Neural progenitor cell (in vitro differentiated cells): ENCODE results near the gene ARNT2.

Source experiments
- EZH2phosphoT487 ChIP-seq: fragments of 200-600 bp; sonication (generic); IDR thresholded peaks from 2 replicates; pipeline ENCODE4 v1.6.1; 2017; ENCODE audit warnings: antibody characterized with exemption
- TF ChIP-seq, protein P1 (sequence below): fragments of 200-600 bp; sonication (generic); IDR thresholded peaks from 2 replicates; pipeline ENCODE4 v1.5.1; 2017; ENCODE audit warnings: antibody characterized with exemption, mild to moderate bottlenecking

DNA sequence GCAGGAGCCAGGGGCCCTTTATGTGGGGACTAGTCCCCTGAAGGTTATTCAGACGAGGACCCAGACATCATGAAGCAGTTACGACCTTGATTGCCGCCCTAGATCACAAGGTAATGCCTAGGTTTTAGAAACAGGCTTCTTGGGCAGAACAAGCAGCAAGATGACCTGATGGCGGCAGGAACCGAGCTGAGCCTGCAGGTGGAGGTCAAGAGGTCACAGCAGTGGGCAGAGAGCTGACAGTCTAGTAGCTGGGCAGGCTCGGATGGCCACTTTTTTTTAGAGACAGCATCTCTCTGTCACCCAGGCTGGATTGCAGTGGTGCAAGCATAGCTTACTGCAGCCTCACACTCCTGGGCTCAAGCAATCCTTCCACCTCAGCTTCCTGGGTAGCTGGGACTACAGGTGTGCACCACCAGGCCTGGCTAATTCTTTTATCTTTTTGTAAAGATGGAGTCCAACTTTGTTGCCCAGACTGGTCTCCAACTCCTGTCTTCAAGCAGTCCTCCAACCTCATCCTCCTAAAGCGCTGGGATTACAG lies 207.4 kb downstream of the ARNT2 start:
- no peak for TF ChIP-seq EZH2phosphoT487
- TF ChIP-seq, protein P1, sequence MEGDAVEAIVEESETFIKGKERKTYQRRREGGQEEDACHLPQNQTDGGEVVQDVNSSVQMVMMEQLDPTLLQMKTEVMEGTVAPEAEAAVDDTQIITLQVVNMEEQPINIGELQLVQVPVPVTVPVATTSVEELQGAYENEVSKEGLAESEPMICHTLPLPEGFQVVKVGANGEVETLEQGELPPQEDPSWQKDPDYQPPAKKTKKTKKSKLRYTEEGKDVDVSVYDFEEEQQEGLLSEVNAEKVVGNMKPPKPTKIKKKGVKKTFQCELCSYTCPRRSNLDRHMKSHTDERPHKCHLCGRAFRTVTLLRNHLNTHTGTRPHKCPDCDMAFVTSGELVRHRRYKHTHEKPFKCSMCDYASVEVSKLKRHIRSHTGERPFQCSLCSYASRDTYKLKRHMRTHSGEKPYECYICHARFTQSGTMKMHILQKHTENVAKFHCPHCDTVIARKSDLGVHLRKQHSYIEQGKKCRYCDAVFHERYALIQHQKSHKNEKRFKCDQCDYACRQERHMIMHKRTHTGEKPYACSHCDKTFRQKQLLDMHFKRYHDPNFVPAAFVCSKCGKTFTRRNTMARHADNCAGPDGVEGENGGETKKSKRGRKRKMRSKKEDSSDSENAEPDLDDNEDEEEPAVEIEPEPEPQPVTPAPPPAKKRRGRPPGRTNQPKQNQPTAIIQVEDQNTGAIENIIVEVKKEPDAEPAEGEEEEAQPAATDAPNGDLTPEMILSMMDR, result no peak
